ENCODE data around the gene GNA14. TPM values are rescaled to one million over a fixed set of nuclear protein-coding genes. Genes with fewer than 3 reads are reported as not detected.
"Not testable (repeated sequence)": the region's sequence is repeated elsewhere in the genome, so short reads cannot be mapped to it uniquely, and the experiment has no call there.

GNA14 gene
- total RNA-seq, 2 experiments from 2014 or later, result not detected

DNA sequence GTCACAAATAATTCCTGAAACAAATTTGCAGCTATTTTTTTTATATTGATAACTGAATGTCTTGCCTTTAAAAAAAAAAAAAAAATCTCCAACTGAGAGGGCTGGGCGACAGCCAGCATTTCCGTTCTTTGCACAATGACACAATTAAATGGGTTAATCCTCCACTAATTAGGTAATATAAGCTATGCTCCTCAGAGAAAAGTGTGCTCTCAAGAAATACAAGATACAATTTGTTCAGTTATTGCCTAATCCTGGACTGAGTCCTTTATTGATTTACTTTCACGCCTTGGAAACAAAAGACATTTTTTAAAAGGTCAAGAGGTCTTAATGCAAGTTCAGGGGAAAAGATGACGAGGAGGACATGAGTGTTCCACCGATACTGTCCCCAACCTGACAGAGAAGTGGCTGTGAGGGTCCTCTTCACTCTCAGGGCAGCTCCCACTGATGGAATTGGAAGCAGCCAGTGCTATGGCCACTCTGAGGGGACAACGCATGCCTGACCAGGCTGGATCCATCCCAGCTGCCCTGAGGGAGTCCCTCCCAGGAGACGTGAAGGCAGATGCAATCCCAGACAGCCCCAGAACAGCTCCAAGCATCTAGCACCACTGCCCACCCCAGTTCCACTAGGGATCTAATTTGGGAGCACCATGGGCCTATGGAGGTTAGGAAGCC lies 220.7 kb downstream of the GNA14 start:
- CTCF ChIA-PET, result no interaction called here
- H3K27ac Mint-ChIP-seq, result no peak overlapping the region
- DNase-seq, result no peak
- POLR2A ChIA-PET, result no interaction called here
- H3K4me1 Mint-ChIP-seq (ENCODE audit: low read depth), result no peaks in the 10 kb centered on the region
- no peaks in the 10 kb centered on the region for H3K36me3 Mint-ChIP-seq (ENCODE audit: low read depth)
- no peaks in the 10 kb centered on the region for H3K27me3 Mint-ChIP-seq (ENCODE audit: low read depth)
- ATAC-seq, result no peak
- H3K9me3 Mint-ChIP-seq (ENCODE audit: insufficient read depth), result no peaks in the 10 kb centered on the region
- H3K4me3 Mint-ChIP-seq, result no peak overlapping the region

DNA sequence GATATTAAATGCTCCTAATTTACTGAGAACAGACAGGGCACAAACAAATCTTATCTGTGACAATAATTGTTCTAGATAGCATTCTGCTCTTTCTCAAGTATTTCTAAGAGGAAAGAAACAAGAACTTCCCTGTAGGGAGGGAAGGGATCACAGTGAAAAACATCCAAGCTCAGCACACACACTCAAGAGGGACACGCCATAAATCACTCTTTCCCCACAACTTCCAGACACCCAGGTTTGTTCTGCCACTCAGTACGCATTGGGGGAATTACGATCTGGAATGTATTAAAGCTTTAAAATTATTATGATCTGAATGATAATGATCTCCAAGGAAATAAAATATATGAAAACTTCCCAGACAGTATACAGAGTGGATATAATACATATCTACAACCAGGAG lies 221.4 kb downstream of the GNA14 start:
- Mint-ChIP-seq H3K36me3 (ENCODE audit: low read depth) (peaks cover 2% of the 10 kb centered on the region), H3K4me3 (no peak overlapping the region), H3K27ac (no peak overlapping the region), H3K27me3 (ENCODE audit: low read depth) (no peaks in the 10 kb centered on the region), H3K4me1 (ENCODE audit: low read depth) (no peaks in the 10 kb centered on the region), H3K9me3 (ENCODE audit: insufficient read depth) (no peaks in the 10 kb centered on the region)
- ChIA-PET CTCF (no interaction called here), POLR2A (no interaction called here)
- no peak for ATAC-seq
- no peak for DNase-seq

DNA sequence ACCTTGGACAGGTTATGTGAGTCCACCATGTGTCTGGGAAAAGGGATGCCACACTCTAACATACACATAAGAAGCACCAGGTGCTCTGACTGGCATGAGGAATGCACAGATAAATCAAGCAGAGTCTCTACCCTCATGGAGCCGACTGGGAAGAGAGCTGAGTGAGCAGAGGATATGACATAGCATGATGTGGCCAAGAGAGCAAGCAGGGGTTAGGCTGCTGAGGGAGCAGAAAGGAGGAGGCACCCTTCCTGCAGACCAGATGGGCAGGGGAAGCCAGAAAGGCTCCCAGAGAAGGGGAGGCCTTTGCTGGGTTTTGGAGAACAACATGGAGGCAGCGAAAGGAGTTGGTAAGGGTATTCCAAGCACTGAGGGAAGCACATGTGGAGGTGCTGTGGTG lies 223.1 kb downstream of the GNA14 start:
- no peak for ATAC-seq

DNA sequence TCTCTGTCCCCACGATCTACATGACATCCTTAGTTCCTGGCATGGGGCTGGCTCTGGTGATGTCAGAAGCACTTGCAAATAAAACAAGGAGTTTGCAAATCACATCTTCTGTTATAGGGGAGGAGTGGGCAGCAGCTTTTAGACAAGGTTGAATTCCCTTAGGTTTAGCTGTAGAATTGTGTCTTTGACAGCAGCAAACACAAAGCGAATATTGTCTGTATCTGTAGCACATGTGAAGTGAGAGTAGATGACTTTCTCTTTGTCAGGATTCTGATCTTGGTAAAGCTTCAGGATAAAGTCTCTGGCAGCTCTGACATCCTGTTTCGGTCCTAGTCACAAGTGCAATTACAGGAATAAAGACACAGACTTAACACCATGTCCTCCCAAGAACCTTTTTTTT lies 224.3 kb downstream of the GNA14 start:
- POLR2A ChIA-PET, result interaction anchor here (0.9 kb wide), 1 partner anchor 11 kb away, joined by 3 read pairs; no protein-coding TSS in a partner anchor
- no peaks in the 10 kb centered on the region for H3K27me3 Mint-ChIP-seq (ENCODE audit: low read depth)
- H3K4me1 Mint-ChIP-seq (ENCODE audit: low read depth), result no peaks in the 10 kb centered on the region
- ATAC-seq, result no peak
- H3K36me3 Mint-ChIP-seq (ENCODE audit: low read depth), result peaks cover 2% of the 10 kb centered on the region
- CTCF ChIA-PET, result interaction anchor here (1.5 to 2.5 kb wide), 2 partner anchors 10 to 65 kb away, joined by 3 to 9 read pairs; no protein-coding TSS in a partner anchor
- no peak overlapping the region for H3K27ac Mint-ChIP-seq
- H3K4me3 Mint-ChIP-seq, result no peak overlapping the region
- H3K9me3 Mint-ChIP-seq (ENCODE audit: insufficient read depth), result no peaks in the 10 kb centered on the region
- DNase-seq, result no peak

More for the DNA sequence above, 223.1 kb downstream of the GNA14 start:
- no peak overlapping the region for H3K27ac Mint-ChIP-seq
- ChIA-PET CTCF (interaction anchor here (0.8 to 1.5 kb wide), 2 partner anchors 64 to 455 kb away, joined by 3 read pairs; no protein-coding TSS in a partner anchor), POLR2A (no interaction called here)
- H3K4me1 Mint-ChIP-seq (ENCODE audit: low read depth), result no peaks in the 10 kb centered on the region
- H3K27me3 Mint-ChIP-seq (ENCODE audit: low read depth), result no peaks in the 10 kb centered on the region
- H3K9me3 Mint-ChIP-seq (ENCODE audit: insufficient read depth), result no peaks in the 10 kb centered on the region
- DNase-seq, result no peak
- peaks cover 2% of the 10 kb centered on the region for H3K36me3 Mint-ChIP-seq (ENCODE audit: low read depth)
- no peak overlapping the region for H3K4me3 Mint-ChIP-seq

DNA sequence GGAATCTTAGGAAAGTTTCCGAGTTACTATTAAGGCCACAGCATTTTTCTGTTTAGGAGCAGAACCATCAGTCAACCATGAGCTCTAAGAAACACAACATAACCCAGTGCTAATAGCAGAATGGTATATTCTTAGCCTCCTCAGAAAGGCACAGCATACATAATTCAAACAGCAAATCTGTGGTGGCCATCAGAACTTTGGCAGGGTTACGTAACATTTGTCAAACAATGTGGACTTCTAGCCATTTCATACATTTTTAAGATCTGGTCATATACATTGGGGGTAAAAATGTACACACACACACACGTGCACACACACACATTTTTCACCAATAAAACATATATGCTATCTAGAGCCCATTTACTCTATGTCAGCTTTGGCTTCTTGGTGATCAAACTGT lies 225.2 kb downstream of the GNA14 start:
- POLR2A ChIA-PET, result no interaction called here
- ATAC-seq (no peak), DNase-seq (no peak)
- Mint-ChIP-seq H3K27ac (no peak overlapping the region), H3K36me3 (ENCODE audit: low read depth) (peaks cover 2% of the 10 kb centered on the region), H3K4me3 (no peak overlapping the region), H3K27me3 (ENCODE audit: low read depth) (no peaks in the 10 kb centered on the region), H3K4me1 (ENCODE audit: low read depth) (no peaks in the 10 kb centered on the region), H3K9me3 (ENCODE audit: insufficient read depth) (no peaks in the 10 kb centered on the region)
- CTCF ChIA-PET, result interaction anchor here (1.3 to 2.5 kb wide), 2 partner anchors 9 to 11 kb away, joined by 4 to 9 read pairs; no protein-coding TSS in a partner anchor

DNA sequence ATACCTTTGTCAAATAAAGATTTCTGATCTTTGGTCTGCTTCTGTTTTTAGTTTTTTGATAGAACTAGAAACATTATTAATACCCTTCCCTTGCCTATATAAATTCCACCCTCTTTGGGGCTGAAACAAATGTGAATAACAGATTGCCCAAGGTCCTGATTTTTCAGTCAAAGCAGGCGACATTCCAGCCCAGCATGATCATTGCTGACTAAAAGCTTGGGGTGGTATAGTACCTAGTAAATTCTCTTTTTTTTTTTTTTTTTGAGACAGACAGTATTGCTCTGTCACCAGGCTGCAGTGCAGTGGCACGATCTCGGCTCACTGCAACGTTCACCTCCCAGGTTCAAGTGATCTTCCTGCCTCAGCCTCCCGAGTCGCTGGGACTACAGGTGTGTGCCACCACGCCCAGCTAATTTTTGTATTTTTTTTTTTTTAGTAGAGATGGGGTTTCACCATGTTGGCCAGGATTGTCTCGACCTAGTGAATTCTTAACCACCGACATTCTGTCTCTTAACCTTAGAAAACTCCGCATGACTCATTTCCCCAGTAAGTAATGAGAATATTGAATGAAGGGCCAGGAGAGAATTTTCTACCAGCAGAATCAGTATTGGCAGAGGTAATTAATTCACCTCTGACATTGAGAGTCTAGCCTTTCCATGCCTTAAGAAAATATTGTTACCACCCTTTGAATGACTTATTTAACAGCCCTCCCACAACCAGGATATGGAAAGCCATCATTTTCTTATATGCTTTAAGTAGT lies 226.4 kb downstream of the GNA14 start:
- CTCF ChIA-PET, result interaction anchor here (1.3 to 2.5 kb wide), 2 partner anchors 11 to 12 kb away, joined by 4 to 9 read pairs; no protein-coding TSS in a partner anchor
- Mint-ChIP-seq H3K4me3 (no peak overlapping the region), H3K27me3 (ENCODE audit: low read depth) (no peaks in the 10 kb centered on the region), H3K27ac (no peak overlapping the region), H3K9me3 (ENCODE audit: insufficient read depth) (no peaks in the 10 kb centered on the region), H3K4me1 (ENCODE audit: low read depth) (no peaks in the 10 kb centered on the region), H3K36me3 (ENCODE audit: low read depth) (peaks cover 2% of the 10 kb centered on the region)
- DNase-seq, result no peak
- ATAC-seq, result no peak
- POLR2A ChIA-PET, result no interaction called here

DNA sequence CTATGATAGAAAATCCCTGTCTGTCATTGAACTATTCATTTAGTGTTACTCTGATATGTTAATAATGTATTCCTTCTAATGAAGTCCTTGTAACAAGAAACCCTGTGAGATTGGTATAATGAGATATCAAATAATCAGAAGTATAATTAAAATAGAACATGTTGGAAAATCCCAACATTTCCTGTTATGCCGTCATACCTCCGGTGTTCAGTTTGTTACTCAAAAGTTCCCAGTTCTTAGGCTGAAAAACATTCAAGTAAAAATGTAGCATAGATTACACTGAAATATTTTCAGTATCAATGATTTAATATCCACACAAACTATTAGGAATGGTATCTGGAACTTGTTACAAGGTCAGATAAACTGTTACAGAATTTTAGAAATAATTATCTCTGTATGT lies 227.5 kb downstream of the GNA14 start:
- Mint-ChIP-seq H3K36me3 (ENCODE audit: low read depth) (peaks cover 2% of the 10 kb centered on the region), H3K27me3 (ENCODE audit: low read depth) (no peaks in the 10 kb centered on the region), H3K4me1 (ENCODE audit: low read depth) (no peaks in the 10 kb centered on the region), H3K27ac (no peak overlapping the region), H3K9me3 (ENCODE audit: insufficient read depth) (no peaks in the 10 kb centered on the region), H3K4me3 (no peak overlapping the region)
- DNase-seq, result no peak
- ChIA-PET POLR2A (no interaction called here), CTCF (no interaction called here)
- ATAC-seq, result no peak

DNA sequence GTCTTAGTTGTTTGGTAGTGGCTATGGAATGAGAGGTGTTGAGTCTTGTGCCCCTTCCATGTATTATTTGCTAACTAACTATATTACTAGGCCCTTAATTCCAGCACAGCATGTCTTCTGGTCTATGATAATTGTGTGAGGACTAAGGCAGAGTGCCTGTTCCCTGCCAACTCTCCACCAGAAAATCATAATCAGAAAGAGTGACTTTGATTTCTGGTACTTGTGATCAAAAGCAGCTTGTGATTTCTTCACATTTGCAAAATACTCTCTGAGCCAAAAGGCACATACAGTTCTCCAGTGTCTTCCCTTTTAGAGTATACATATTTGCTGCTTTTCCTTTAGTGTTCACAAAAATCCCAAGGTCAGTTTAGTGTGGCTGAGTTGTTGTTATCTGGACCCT lies 229.9 kb downstream of the GNA14 start:
- no peak for ATAC-seq
- Mint-ChIP-seq H3K27me3 (ENCODE audit: low read depth) (no peaks in the 10 kb centered on the region), H3K36me3 (ENCODE audit: low read depth) (peaks cover 2% of the 10 kb centered on the region), H3K9me3 (ENCODE audit: insufficient read depth) (no peaks in the 10 kb centered on the region), H3K4me1 (ENCODE audit: low read depth) (no peaks in the 10 kb centered on the region), H3K4me3 (no peak overlapping the region), H3K27ac (no peak overlapping the region)
- POLR2A ChIA-PET, result no interaction called here
- CTCF ChIA-PET, result interaction anchor here (1.2 kb wide), 1 partner anchor 39 kb away, joined by 4 read pairs; no protein-coding TSS in a partner anchor
- no peak for DNase-seq

DNA sequence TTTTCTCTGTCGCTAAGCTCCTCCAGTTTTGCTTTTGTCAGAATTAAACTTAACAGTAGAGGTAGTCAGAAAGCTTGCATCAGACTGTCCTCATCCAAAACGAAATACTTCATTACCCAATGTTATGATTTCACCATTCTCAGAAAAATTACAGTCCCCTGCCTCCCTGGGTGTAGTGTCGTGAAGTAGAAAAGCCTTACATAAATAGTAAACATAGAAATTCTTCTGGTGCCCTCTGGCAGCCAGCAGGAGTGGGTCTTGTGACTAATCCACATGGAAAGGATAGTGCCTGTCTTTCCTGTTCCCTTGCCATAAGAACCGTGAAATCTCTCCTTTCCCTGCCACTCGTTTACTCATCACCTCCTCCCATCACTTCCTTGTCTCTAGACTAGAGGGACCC lies 230.6 kb downstream of the GNA14 start:
- Mint-ChIP-seq H3K36me3 (ENCODE audit: low read depth) (peaks cover 2% of the 10 kb centered on the region), H3K4me3 (no peak overlapping the region), H3K9me3 (ENCODE audit: insufficient read depth) (no peaks in the 10 kb centered on the region), H3K27ac (no peak overlapping the region), H3K4me1 (ENCODE audit: low read depth) (no peaks in the 10 kb centered on the region), H3K27me3 (ENCODE audit: low read depth) (no peaks in the 10 kb centered on the region)
- ChIA-PET CTCF (no interaction called here), POLR2A (interaction anchor here (0.6 kb wide), 1 partner anchor 54 kb away, joined by 3 read pairs; no protein-coding TSS in a partner anchor)
- ATAC-seq (no peak), DNase-seq (no peak)

DNA sequence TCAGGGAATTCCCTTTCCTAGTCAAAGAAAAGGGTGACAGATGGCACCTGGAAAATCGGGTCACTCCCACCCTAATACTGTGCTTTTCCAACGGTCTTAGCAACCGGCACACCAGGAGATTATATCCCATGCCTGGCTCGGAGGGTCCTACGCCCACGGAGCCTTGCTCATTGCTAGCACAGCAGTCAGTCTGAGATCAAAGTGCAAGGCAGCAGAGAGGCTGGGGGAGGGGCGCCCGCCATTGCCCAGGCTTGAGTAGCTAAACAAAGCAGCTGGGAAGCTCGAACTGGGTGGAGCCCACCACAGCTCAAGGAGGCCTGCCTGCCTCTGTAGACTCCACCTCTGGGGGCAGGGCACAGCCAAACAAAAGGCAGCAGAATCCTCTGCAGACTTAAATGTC lies 239.6 kb downstream of the GNA14 start:
- DNase-seq; H3K27me3 Mint-ChIP-seq (ENCODE audit: low read depth); H3K4me1 Mint-ChIP-seq (ENCODE audit: low read depth); POLR2A ChIA-PET; CTCF ChIA-PET; H3K27ac Mint-ChIP-seq; H3K4me3 Mint-ChIP-seq; ATAC-seq; H3K9me3 Mint-ChIP-seq (ENCODE audit: insufficient read depth): not testable (repeated sequence)
- peaks cover 32% of the 10 kb centered on the region for H3K36me3 Mint-ChIP-seq (ENCODE audit: low read depth)

DNA sequence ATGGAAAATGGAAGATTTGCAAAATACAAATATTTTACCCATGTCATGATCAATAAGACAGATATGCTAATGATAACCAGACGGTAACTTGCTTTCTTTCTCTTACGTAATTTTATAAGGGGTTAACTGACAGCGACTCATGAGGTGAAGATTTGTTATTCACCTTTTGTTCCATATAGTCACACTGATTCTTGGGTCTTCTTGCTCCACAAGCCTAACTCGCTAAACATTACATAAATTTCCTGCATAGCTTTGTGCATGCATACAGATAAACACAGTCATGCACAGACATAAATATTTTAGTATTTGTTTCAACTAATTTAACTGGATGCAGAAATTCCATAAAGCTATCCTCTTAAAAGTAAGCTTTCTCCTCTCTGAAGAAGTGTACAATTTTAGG lies 244.9 kb downstream of the GNA14 start:
- ATAC-seq, result no peak
- Mint-ChIP-seq H3K4me3 (no peak overlapping the region), H3K27ac (no peak overlapping the region), H3K27me3 (ENCODE audit: low read depth) (no peaks in the 10 kb centered on the region), H3K4me1 (ENCODE audit: low read depth) (no peaks in the 10 kb centered on the region), H3K9me3 (ENCODE audit: insufficient read depth) (no peaks in the 10 kb centered on the region), H3K36me3 (ENCODE audit: low read depth) (peaks cover 19% of the 10 kb centered on the region)
- no peak for DNase-seq
- ChIA-PET POLR2A (no interaction called here), CTCF (no interaction called here)

DNA sequence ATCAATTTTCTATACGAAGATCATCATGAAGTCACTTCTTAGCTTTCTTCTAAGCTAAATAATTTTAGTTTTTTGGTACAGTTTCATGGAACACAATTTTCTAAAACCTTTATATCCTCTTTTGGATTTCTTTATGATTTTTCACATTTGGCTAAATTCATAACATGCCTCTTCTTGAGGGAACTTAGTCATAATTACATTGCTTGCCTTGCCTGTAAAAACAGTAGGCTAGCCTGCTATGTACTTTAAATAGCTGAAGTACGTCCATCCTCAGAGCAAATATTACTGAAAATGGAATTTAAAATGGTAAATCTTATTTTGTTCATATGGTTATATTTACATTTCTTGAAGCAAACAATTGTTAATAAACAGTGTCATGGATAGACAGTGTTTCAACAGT lies 245.8 kb downstream of the GNA14 start:
- CTCF ChIA-PET, result no interaction called here

More for the DNA sequence above, 245.8 kb downstream of the GNA14 start:
- no peaks in the 10 kb centered on the region for H3K9me3 Mint-ChIP-seq (ENCODE audit: insufficient read depth)
- no peaks in the 10 kb centered on the region for H3K27me3 Mint-ChIP-seq (ENCODE audit: low read depth)
- no peaks in the 10 kb centered on the region for H3K4me1 Mint-ChIP-seq (ENCODE audit: low read depth)
- POLR2A ChIA-PET, result no interaction called here
- DNase-seq (no peak), ATAC-seq (no peak)
- H3K4me3 Mint-ChIP-seq, result no peak overlapping the region
- H3K36me3 Mint-ChIP-seq (ENCODE audit: low read depth), result peaks cover 11% of the 10 kb centered on the region
- no peak overlapping the region for H3K27ac Mint-ChIP-seq
